HG03039 (cell line): ENCODE data around the gene MUC4.
"Not testable (repeated sequence)": the region's sequence is repeated elsewhere in the genome, so short reads cannot be mapped to it uniquely, and the experiment has no call there.

ENCODE experiments used
- ATAC-seq: cut with Tn5 transposase; IDR thresholded peaks from one replicate; pipeline ENCODE4 v1.9.1; 2021; ENCODE audit warnings: mild to moderate bottlenecking, moderate library complexity; ENCODE audit not compliant: unreplicated experiment

The MUC4 gene

GRCh38 chr3:195748661-195749060 lies 63.1 kb downstream of the MUC4 start:
- ATAC-seq, result no peak

GRCh38 chr3:195746751-195747150 lies 65.0 kb downstream of the MUC4 start:
- ATAC-seq, result no peak

GRCh38 chr3:195746346-195746745 lies 65.4 kb downstream of the MUC4 start:
- no peak for ATAC-seq

- no peak for ATAC-seq
Observed at GRCh38 chr3:195744437-195744836, 67.3 kb downstream of the MUC4 start.

- no peak for ATAC-seq
Observed at GRCh38 chr3:195739561-195740111, 72.1 kb downstream of the MUC4 start.

- ATAC-seq, result no peak
Observed at GRCh38 chr3:195738274-195739044, 73.3 kb downstream of the MUC4 start.

GRCh38 chr3:195737782-195738181 lies 73.9 kb downstream of the MUC4 start:
- ATAC-seq, result not testable (repeated sequence)

GRCh38 chr3:195736866-195737490 lies 74.8 kb downstream of the MUC4 start:
- ATAC-seq, result no peak

GRCh38 chr3:195735036-195735695 lies 76.6 kb downstream of the MUC4 start:
- ATAC-seq, result no peak

- ATAC-seq, result no peak
Observed at GRCh38 chr3:195732940-195733339, 78.8 kb downstream of the MUC4 start.

GRCh38 chr3:195731356-195731905 lies 80.3 kb downstream of the MUC4 start:
- no peak for ATAC-seq

- no peak for ATAC-seq
Observed at GRCh38 chr3:195729476-195730251, 82.1 kb downstream of the MUC4 start.

GRCh38 chr3:195728789-195729188 lies 82.9 kb downstream of the MUC4 start:
- ATAC-seq, result not testable (repeated sequence)

- ATAC-seq, result no peak
Observed at GRCh38 chr3:195727606-195728195, 84.0 kb downstream of the MUC4 start.

GRCh38 chr3:195725916-195726740 lies 85.6 kb downstream of the MUC4 start:
- ATAC-seq, result not testable (repeated sequence)

- ATAC-seq, result not testable (repeated sequence)
Observed at GRCh38 chr3:195724363-195724762, 87.4 kb downstream of the MUC4 start.

- ATAC-seq, result not testable (repeated sequence)
Observed at GRCh38 chr3:195722996-195723345, 88.8 kb downstream of the MUC4 start.

- not testable (repeated sequence) for ATAC-seq
Observed at GRCh38 chr3:195722139-195722995, 89.4 kb downstream of the MUC4 start.
